Measurements from ENCODE around the gene ANGPTL1. TPM values are rescaled to one million over a fixed set of nuclear protein-coding genes. Genes with fewer than 3 reads are reported as not detected.
A peak's percentile ranks its signal among the peaks of the same experiment; 100 is the strongest.

Gene ANGPTL1
- total RNA-seq, 4 donors from 2014 or later, result 48.4 to 79.3 (median 66.6) TPM

DNA sequence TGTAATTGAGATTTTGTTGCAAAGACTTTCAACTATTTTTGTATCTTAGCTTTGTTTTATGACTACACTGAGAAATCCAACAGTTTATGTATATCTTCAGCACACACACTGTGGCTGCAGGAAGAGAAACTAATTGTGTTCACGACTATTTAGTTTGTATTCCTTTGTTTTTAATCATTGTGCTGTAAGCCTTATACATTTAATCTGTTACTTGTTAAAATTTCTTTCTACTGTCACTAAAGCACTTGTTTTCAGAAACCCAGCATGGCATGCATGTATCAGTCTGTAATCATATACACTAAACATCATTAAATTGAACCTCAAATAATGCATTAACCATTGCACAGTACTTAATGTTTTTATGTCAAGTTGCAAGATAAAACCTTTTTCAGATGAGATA lies 656 bp downstream of the ANGPTL1 start:
- Histone ChIP-seq H3K36me3 (no peaks in the 10 kb centered on the region), H3K27me3 (no peaks in the 10 kb centered on the region), H3K4me3 (replicated peaks in 1 of 3) (peak overlapping the region in 2 of 3 donors; percentile 16 to 28), H3K27ac (peak overlapping the region; percentile 20 to 86 (median 75)), H3K4me1 (peaks cover 22 to 31% of the 10 kb centered on the region in 2 donors), H3K9me3 (no peaks in the 10 kb centered on the region)
- intact Hi-C loops (cut with DNase I), result no loop called here
- no peak for DNase-seq
- TF ChIP-seq, protein P1, sequence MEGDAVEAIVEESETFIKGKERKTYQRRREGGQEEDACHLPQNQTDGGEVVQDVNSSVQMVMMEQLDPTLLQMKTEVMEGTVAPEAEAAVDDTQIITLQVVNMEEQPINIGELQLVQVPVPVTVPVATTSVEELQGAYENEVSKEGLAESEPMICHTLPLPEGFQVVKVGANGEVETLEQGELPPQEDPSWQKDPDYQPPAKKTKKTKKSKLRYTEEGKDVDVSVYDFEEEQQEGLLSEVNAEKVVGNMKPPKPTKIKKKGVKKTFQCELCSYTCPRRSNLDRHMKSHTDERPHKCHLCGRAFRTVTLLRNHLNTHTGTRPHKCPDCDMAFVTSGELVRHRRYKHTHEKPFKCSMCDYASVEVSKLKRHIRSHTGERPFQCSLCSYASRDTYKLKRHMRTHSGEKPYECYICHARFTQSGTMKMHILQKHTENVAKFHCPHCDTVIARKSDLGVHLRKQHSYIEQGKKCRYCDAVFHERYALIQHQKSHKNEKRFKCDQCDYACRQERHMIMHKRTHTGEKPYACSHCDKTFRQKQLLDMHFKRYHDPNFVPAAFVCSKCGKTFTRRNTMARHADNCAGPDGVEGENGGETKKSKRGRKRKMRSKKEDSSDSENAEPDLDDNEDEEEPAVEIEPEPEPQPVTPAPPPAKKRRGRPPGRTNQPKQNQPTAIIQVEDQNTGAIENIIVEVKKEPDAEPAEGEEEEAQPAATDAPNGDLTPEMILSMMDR (IDR thresholded peaks at IDR 0.05), result no peak
- no peak for TF ChIP-seq POLR2A (IDR thresholded peaks at IDR 0.05)
- WGBS, 2 donors, result 10 to 12% methylated on average over 1 of the region's 1 CpG

DNA sequence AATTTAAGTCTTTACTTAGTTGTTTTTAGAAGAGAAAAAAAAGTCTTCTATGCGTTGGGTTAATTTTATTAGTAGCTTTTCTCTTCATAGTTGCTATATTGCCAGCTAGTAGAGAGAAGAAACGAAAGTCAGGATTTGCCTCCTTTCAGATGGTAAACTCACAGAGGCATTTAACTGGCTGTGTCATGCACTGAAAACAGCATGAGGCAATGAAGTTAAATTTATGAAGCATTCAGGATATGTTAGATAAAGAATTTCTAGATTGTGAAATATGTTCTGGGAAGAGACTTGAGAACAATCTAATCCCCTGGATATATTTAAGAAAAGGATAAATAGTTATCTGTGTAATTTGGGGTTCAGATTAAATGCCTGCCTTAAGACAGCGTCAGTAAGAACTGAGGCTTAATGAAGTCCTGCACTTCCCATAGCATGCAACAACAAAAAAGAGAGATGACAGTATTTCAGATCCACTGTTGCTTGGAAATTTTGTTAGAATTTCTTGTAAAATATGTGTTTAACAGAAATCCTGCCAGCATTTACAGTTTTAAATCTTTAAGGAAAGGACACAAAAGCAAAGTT lies 1.7 kb downstream of the ANGPTL1 start:
- Histone ChIP-seq H3K27ac (peak overlapping the region; percentile 20 to 86 (median 69)), H3K9me3 (no peaks in the 10 kb centered on the region), H3K36me3 (no peaks in the 10 kb centered on the region), H3K4me1 (peaks cover 22 to 31% of the 10 kb centered on the region in 2 donors), H3K27me3 (no peaks in the 10 kb centered on the region), H3K4me3 (replicated peaks in 1 of 3) (peak overlapping the region in 2 of 3 donors; percentile 16 to 20)
- no peak for DNase-seq
- intact Hi-C loops (cut with DNase I), result no loop called here
- 21 to 34% methylated on average over 3 of the region's 3 CpGs for WGBS, 2 donors
- TF ChIP-seq POLR2A (IDR thresholded peaks at IDR 0.05), result no peak
- TF ChIP-seq, protein P1 (IDR thresholded peaks at IDR 0.05), result no peak

- TF ChIP-seq POLR2A (IDR thresholded peaks at IDR 0.05), result no peak
- TF ChIP-seq, protein P1 (IDR thresholded peaks at IDR 0.05), result no peak
- Histone ChIP-seq H3K36me3 (no peaks in the 10 kb centered on the region), H3K27ac (peak overlapping the region; percentile 20 to 86 (median 69)), H3K4me3 (replicated peaks in 1 of 3) (peak overlapping the region in 2 of 3 donors; percentile 16 to 20), H3K27me3 (no peaks in the 10 kb centered on the region), H3K4me1 (peaks cover 22 to 31% of the 10 kb centered on the region in 2 donors), H3K9me3 (no peaks in the 10 kb centered on the region)
- DNase-seq, result no peak
- WGBS, 2 donors, result 27 to 36% methylated on average over 1 of the region's 1 CpG
- intact Hi-C loops (cut with DNase I), result no loop called here
Observed at GRCh38 chr1:178868706-178869105, 2.2 kb downstream of the ANGPTL1 start.

DNA sequence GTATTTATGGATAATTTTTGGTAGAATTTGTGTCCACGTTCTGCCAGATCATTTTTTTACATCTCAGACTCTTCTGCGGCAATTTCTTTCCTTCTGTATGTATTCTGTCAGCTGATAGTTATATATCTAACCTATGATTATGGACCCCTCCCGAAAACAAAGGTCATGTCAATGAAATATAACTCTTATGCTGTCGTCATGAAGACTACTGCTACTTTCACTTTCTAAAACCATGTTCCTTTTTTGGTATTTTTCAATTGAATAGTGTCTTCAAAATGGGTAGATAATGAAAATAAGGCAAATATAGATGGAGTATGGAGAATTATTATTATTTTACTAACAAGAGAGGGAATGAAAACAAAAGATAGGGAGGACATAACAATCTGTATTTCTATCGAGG lies 3.2 kb downstream of the ANGPTL1 start:
- no peak for DNase-seq
- Histone ChIP-seq H3K9me3 (no peaks in the 10 kb centered on the region), H3K36me3 (no peaks in the 10 kb centered on the region), H3K4me1 (peaks cover 18 to 26% of the 10 kb centered on the region in 2 donors), H3K27ac (peak overlapping the region; percentile 42 to 69 (median 64)), H3K4me3 (replicated peaks in 1 of 3) (peak overlapping the region in 2 of 3 donors; percentile 16 to 20), H3K27me3 (no peaks in the 10 kb centered on the region)
- intact Hi-C loops (cut with DNase I), result no loop called here
- WGBS, 2 donors, result 60 to 68% methylated on average over 5 of the region's 5 CpGs
- TF ChIP-seq, protein P1 (IDR thresholded peaks at IDR 0.05), result no peak
- no peak for TF ChIP-seq POLR2A (IDR thresholded peaks at IDR 0.05)

DNA sequence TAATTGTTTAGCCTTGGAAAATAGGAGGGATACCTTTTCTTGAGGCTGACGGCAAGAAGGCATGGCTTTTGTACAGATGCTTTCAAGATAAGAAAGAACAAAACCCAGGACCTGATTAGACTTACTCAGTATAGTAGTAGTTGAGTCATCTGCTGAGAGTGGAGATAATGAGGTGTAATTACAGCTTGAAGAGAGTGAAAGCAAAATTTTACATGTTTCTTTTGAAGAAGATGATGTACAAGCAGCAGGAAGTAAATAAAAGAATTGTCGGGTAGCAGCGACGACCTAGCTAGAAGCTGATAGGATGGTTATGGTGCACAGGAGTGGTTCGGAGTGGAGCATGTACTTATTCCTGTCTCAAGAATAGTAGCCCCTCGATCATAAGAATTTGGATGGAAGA lies 6.6 kb downstream of the ANGPTL1 start:
- no peak for TF ChIP-seq POLR2A (IDR thresholded peaks at IDR 0.05)
- TF ChIP-seq, protein P1 (IDR thresholded peaks at IDR 0.05), result no peak
- H3K4me1 ChIP-seq, result peaks cover 5 to 13% of the 10 kb centered on the region in 2 donors
- H3K27ac ChIP-seq, result no peak overlapping the region
- no peaks in the 10 kb centered on the region for H3K9me3 ChIP-seq
- no peak for DNase-seq
- no peak overlapping the region for H3K4me3 ChIP-seq (replicated peaks in 1 of 3)
- no peaks in the 10 kb centered on the region for H3K27me3 ChIP-seq
- WGBS, 2 donors, result 78 to 82% methylated on average over 6 of the region's 6 CpGs
- intact Hi-C loops (cut with DNase I), result no loop called here
- H3K36me3 ChIP-seq, result no peaks in the 10 kb centered on the region

Data from thyroid gland (tissue), 4 donors.